ENCODE data around the gene CCR8.

- TF ChIP-seq CTCF (IDR thresholded peaks at IDR 0.05 in 4 of 5, conservative IDR thresholded peaks at IDR 0.05 in 1 of 5) (no peak), POLR2A (IDR thresholded peaks at IDR 0.05) (no peak)
Measured at GRCh38 chr3:39325236-39325635, 4.3 kb upstream of the CCR8 start.

Measured in gastrocnemius medialis (tissue), 4 donors.